ENCODE data around the gene GH1. TPM values are rescaled to one million over a fixed set of nuclear protein-coding genes. Genes with fewer than 3 reads are reported as not detected.
"Not testable (repeated sequence)": the region's sequence is repeated elsewhere in the genome, so short reads cannot be mapped to it uniquely, and the experiment has no call there.

The GH1 gene
- total and polyA plus RNA-seq, 2 experiments from 2014 or later, result not detected

- H3K9me3 ChIP-seq (ENCODE audit: low read depth), result no peaks in the 10 kb centered on the region
- no peaks in the 10 kb centered on the region for H3K36me3 ChIP-seq
- TF ChIP-seq CTCF (IDR thresholded peaks at IDR 0.05; ENCODE audit: low read depth, low read length), result peak; percentile 92
- no peak overlapping the region for H3K27ac ChIP-seq
- peak; percentile 61 to 73 for DNase-seq (ENCODE audit: low read depth in 1 of 2, low spot score in 1 of 2)
- H3K4me1 ChIP-seq (ENCODE audit: low read depth), result no peaks in the 10 kb centered on the region
- peaks cover under 1% of the 10 kb centered on the region for H3K27me3 ChIP-seq
- no peak overlapping the region for H3K4me3 ChIP-seq
These were observed 678 bp upstream of the GH1 start for GRCh38 chr17:63919311-63919723.

- no peak overlapping the region for H3K4me3 ChIP-seq
- no peaks in the 10 kb centered on the region for H3K4me1 ChIP-seq (ENCODE audit: low read depth)
- H3K27me3 ChIP-seq, result peaks cover 4% of the 10 kb centered on the region
- H3K27ac ChIP-seq, result no peak overlapping the region
- H3K9me3 ChIP-seq (ENCODE audit: low read depth), result no peaks in the 10 kb centered on the region
- no peaks in the 10 kb centered on the region for H3K36me3 ChIP-seq
- peak in 1 of 2 donors; percentile 8 for DNase-seq (ENCODE audit: low read depth in 1 of 2, low spot score in 1 of 2)
- TF ChIP-seq CTCF (IDR thresholded peaks at IDR 0.05; ENCODE audit: low read depth, low read length), result peak; percentile 9
These were observed 334 bp downstream of the GH1 start for GRCh38 chr17:63918305-63918704.

GRCh38 chr17:63917646-63918045 is 993 bp downstream of the GH1 start:
- Histone ChIP-seq H3K27me3 (peaks cover 4% of the 10 kb centered on the region), H3K4me1 (ENCODE audit: low read depth) (no peaks in the 10 kb centered on the region), H3K9me3 (ENCODE audit: low read depth) (no peaks in the 10 kb centered on the region), H3K36me3 (no peaks in the 10 kb centered on the region), H3K27ac (no peak overlapping the region), H3K4me3 (no peak overlapping the region)
- no peak for TF ChIP-seq CTCF (IDR thresholded peaks at IDR 0.05; ENCODE audit: low read depth, low read length)
- no peak for DNase-seq (ENCODE audit: low read depth in 1 of 2, low spot score in 1 of 2)

- H3K4me3 ChIP-seq; DNase-seq (ENCODE audit: low read depth in 1 of 2, low spot score in 1 of 2); H3K4me1 ChIP-seq (ENCODE audit: low read depth); H3K36me3 ChIP-seq; H3K9me3 ChIP-seq (ENCODE audit: low read depth); H3K27me3 ChIP-seq; H3K27ac ChIP-seq: not testable (repeated sequence)
These were observed 1.4 kb downstream of the GH1 start for GRCh38 chr17:63917206-63917605.

- no peak overlapping the region for H3K27ac ChIP-seq
- H3K9me3 ChIP-seq (ENCODE audit: low read depth), result no peaks in the 10 kb centered on the region
- no peak for DNase-seq (ENCODE audit: low read depth in 1 of 2, low spot score in 1 of 2)
- no peaks in the 10 kb centered on the region for H3K4me1 ChIP-seq (ENCODE audit: low read depth)
- H3K4me3 ChIP-seq, result no peak overlapping the region
- peaks cover 4% of the 10 kb centered on the region for H3K27me3 ChIP-seq
- no peaks in the 10 kb centered on the region for H3K36me3 ChIP-seq
- TF ChIP-seq CTCF (IDR thresholded peaks at IDR 0.05; ENCODE audit: low read depth, low read length), result no peak
These were observed 2.0 kb downstream of the GH1 start for GRCh38 chr17:63916566-63917185.

GRCh38 chr17:63915753-63916152 is 2.9 kb downstream of the GH1 start:
- H3K9me3 ChIP-seq (ENCODE audit: low read depth); H3K27me3 ChIP-seq; H3K36me3 ChIP-seq; H3K27ac ChIP-seq; H3K4me1 ChIP-seq (ENCODE audit: low read depth); H3K4me3 ChIP-seq; DNase-seq (ENCODE audit: low read depth in 1 of 2, low spot score in 1 of 2): not testable (repeated sequence)

Measured in cardiac muscle cell (in vitro differentiated cells and primary cell).